Measurements from ENCODE around the gene HIRA. TPM values are rescaled to one million over a fixed set of nuclear protein-coding genes. Genes with fewer than 3 reads are reported as not detected.

Gene HIRA
- polyA plus RNA-seq, 1 donor from 2014 or later: 38.1 TPM

GRCh38 chr22:19291580-19292457 lies 139.7 kb downstream of the HIRA start, which contains the start of gene CLTCL1:
Gene CLTCL1, minus strand, starts transcription at chr22:19291719. Its CDS starts 78 bp downstream, at chr22:19291641.
- Histone ChIP-seq H3K9me2 (ENCODE audit: insufficient read depth, low read length) (no peaks in the 10 kb centered on the region), H3K27me3 (ENCODE audit: insufficient read depth, low read depth, low read length) (peaks cover 11% of the 10 kb centered on the region), H2AFZ (ENCODE audit: low read depth, low read length) (peak within 1 kb of the TSS; percentile 56), H3K9ac (ENCODE audit: low read length) (peak within 1 kb of the TSS; percentile 71), H3K27ac (ENCODE audit: low read length) (no peak within 1 kb of the TSS), H3K4me3 (ENCODE audit: low read length) (peak within 1 kb of the TSS; percentile 88), H3K9me3 (ENCODE audit: low read length) (no peaks in the 10 kb centered on the region), H4K20me1 (ENCODE audit: insufficient read depth) (no peaks in the 10 kb centered on the region), H3K4me2 (ENCODE audit: low read length) (peak within 1 kb of the TSS; percentile 59), H3F3A (ENCODE audit: insufficient read depth, low read length, poor library complexity, severe bottlenecking) (no peaks in the 10 kb centered on the region), H3K79me2 (replicated peaks; ENCODE audit: insufficient read depth, low read length) (no peaks in the 10 kb centered on the region), H3K36me3 (ENCODE audit: insufficient read depth, low read length) (no peaks in the 10 kb centered on the region)
- TF ChIP-seq REST (IDR thresholded peaks at IDR 0.05; ENCODE audit: borderline replicate concordance): peak; percentile 5
- TF ChIP-seq RAD21 (conservative IDR thresholded peaks at IDR 0.05): no peak
- TF ChIP-seq POLR2AphosphoS5 (IDR thresholded peaks at IDR 0.05): peak; percentile 60
- no peak for TF ChIP-seq MXI1 (conservative IDR thresholded peaks at IDR 0.05; ENCODE audit: poor library complexity, severe bottlenecking)
- TF ChIP-seq EZH2 (IDR thresholded peaks at IDR 0.05; ENCODE audit: borderline replicate concordance, insufficient read depth, low read length, poor library complexity, severe bottlenecking): no peak
- TF ChIP-seq TAF1 (IDR thresholded peaks at IDR 0.05; ENCODE audit: low read depth): no peak

GRCh38 chr22:19291218-19291579 lies 140.3 kb downstream of the HIRA start:
- Histone ChIP-seq H2AFZ (ENCODE audit: low read depth, low read length) (peak overlapping the region; percentile 56), H3K9me3 (ENCODE audit: low read length) (no peaks in the 10 kb centered on the region), H3K79me2 (replicated peaks; ENCODE audit: insufficient read depth, low read length) (no peaks in the 10 kb centered on the region), H3K9ac (ENCODE audit: low read length) (peak overlapping the region; percentile 71), H3F3A (ENCODE audit: insufficient read depth, low read length, poor library complexity, severe bottlenecking) (no peaks in the 10 kb centered on the region), H3K27ac (ENCODE audit: low read length) (no peak overlapping the region), H3K9me2 (ENCODE audit: insufficient read depth, low read length) (no peaks in the 10 kb centered on the region), H3K27me3 (ENCODE audit: insufficient read depth, low read depth, low read length) (peaks cover 11% of the 10 kb centered on the region), H3K4me2 (ENCODE audit: low read length) (peak overlapping the region; percentile 51), H4K20me1 (ENCODE audit: insufficient read depth) (no peaks in the 10 kb centered on the region), H3K36me3 (ENCODE audit: insufficient read depth, low read length) (no peaks in the 10 kb centered on the region), H3K4me3 (ENCODE audit: low read length) (peak overlapping the region; percentile 88)
- TF ChIP-seq POLR2AphosphoS5 (IDR thresholded peaks at IDR 0.05): no peak
- TF ChIP-seq REST (IDR thresholded peaks at IDR 0.05; ENCODE audit: borderline replicate concordance): peak; percentile 22
- TF ChIP-seq EZH2 (IDR thresholded peaks at IDR 0.05; ENCODE audit: borderline replicate concordance, insufficient read depth, low read length, poor library complexity, severe bottlenecking): no peak
- peak; percentile 16 for TF ChIP-seq RAD21 (conservative IDR thresholded peaks at IDR 0.05)
- TF ChIP-seq TAF1 (IDR thresholded peaks at IDR 0.05; ENCODE audit: low read depth): no peak
- TF ChIP-seq EP300 (conservative IDR thresholded peaks at IDR 0.05; ENCODE audit: poor library complexity, severe bottlenecking): no peak
- peak; percentile 38 for TF ChIP-seq MXI1 (conservative IDR thresholded peaks at IDR 0.05; ENCODE audit: poor library complexity, severe bottlenecking)
- no peak for TF ChIP-seq SMC3 (conservative IDR thresholded peaks at IDR 0.05; ENCODE audit: poor library complexity)
- TF ChIP-seq CTCF (IDR thresholded peaks at IDR 0.05; ENCODE audit: poor library complexity, severe bottlenecking): no peak

All from neural cell (in vitro differentiated cells).